SK-N-SH (cell line): Measurements from ENCODE around the gene LRRIQ1. TPM values are rescaled to one million over a fixed set of nuclear protein-coding genes. Genes with fewer than 3 reads are reported as not detected.

Source experiments
- CTCF ChIA-PET: fragments of 300-600, 350-600 bp; formaldehyde crosslinking; extraction: SDS; loops from one replicate; lab custom pipeline; 2021; lab: Yijun Ruan, JAX
- POLR2A ChIA-PET: fragments of 350-600 bp; sonication (Branson Sonifier 250); formaldehyde crosslinking; extraction: SDS; loops from one replicate; lab custom pipeline; 2020; ENCODE audit warnings: antibody characterized with exemption, inconsistent platforms; lab: Yijun Ruan, JAX
- DNase-seq: peaks from one replicate; pipeline ENCODE4 v3.0.0; 2012
- H2AFZ ChIP-seq: fragments of 200-600 bp; sonication (generic); 2 replicates; pipeline ENCODE4 v1.8.1; 2016; ENCODE audit warnings: antibody characterized with exemption, mild to moderate bottlenecking, low read depth
- H3F3A ChIP-seq: fragments of 200-600 bp; sonication (generic); replicated peaks from 2 replicates; pipeline ENCODE3; 2016; ENCODE audit warnings: antibody characterized with exemption, mild to moderate bottlenecking; ENCODE audit not compliant: insufficient read depth
- H3K27ac ChIP-seq, 2 experiments: fragments of 200-500 bp in 1 of 2; fragments of 200-600 bp in 1 of 2; sonication (Bioruptor generic) in 1 of 2; sonication (generic), shearing (Covaris generic) in 1 of 2; 2 replicates each; pipeline versions ENCODE4 v1.5.1 to v1.6.1; 2014 to 2016; ENCODE audit warnings: low read depth in 2 of 2, inconsistent platforms in 1 of 2, low read length in 1 of 2, mild to moderate bottlenecking in 1 of 2, mixed read lengths in 1 of 2
- H3K27me3 ChIP-seq: fragments of 200-600 bp; sonication (generic), shearing (Covaris generic); 2 replicates; pipeline ENCODE4 v1.6.1; 2016; ENCODE audit warnings: mixed run types; ENCODE audit not compliant: insufficient read depth
- H3K36me3 ChIP-seq, 2 experiments: fragments of 200-500 bp in 1 of 2; fragments of 200-600 bp in 1 of 2; sonication (Bioruptor generic) in 1 of 2; sonication (generic) in 1 of 2; replicated peaks in 1 of 2; 2 replicates each; pipeline versions ENCODE3 to v1.5.1; 2014 to 2016; ENCODE audit warnings: low read length in 1 of 2, mild to moderate bottlenecking in 1 of 2; ENCODE audit not compliant: insufficient read depth in 2 of 2, control insufficient read depth in 1 of 2
- H3K4me1 ChIP-seq, 2 experiments: fragments of 200-500 bp in 1 of 2; fragments of 200-600 bp in 1 of 2; sonication (Bioruptor generic) in 1 of 2; sonication (generic), shearing (Covaris generic) in 1 of 2; 2 replicates each; pipeline versions ENCODE4 v1.5.1 to v1.6.1; 2014 to 2016; ENCODE audit warnings: low read depth in 1 of 2, low read length in 1 of 2, mixed run types in 1 of 2; ENCODE audit not compliant: insufficient read depth in 2 of 2, control insufficient read depth in 1 of 2
- H3K4me2 ChIP-seq: fragments of 200-600 bp; sonication (generic), shearing (Covaris generic); 2 replicates; pipeline ENCODE4 v1.6.1; 2017; ENCODE audit warnings: mixed run types
- H3K4me3 ChIP-seq, 2 experiments: fragments of 200-500 bp in 1 of 2; fragments of 200-600 bp in 1 of 2; sonication (Bioruptor generic) in 1 of 2; sonication (generic), shearing (Covaris generic) in 1 of 2; 2 replicates each; pipeline versions ENCODE4 v1.5.1 to v1.8.1; 2014 to 2016; ENCODE audit warnings: low read depth in 2 of 2, inconsistent platforms in 1 of 2, low read length in 1 of 2, mild to moderate bottlenecking in 1 of 2, mixed read lengths in 1 of 2, moderate library complexity in 1 of 2
- H3K79me2 ChIP-seq: fragments of 200-600 bp; sonication (generic); 2 replicates; pipeline ENCODE4 v1.8.1; 2017; ENCODE audit warnings: mild to moderate bottlenecking; ENCODE audit not compliant: insufficient read depth
- H3K9ac ChIP-seq: fragments of 200-600 bp; sonication (generic); 2 replicates; pipeline ENCODE4 v1.6.1; 2017; ENCODE audit warnings: mixed run types
- H3K9me2 ChIP-seq: fragments of 200-600 bp; sonication (generic); 2 replicates; pipeline ENCODE4 v1.6.1; 2017; ENCODE audit warnings: mixed run types
- H3K9me3 ChIP-seq: fragments of 200-600 bp; sonication (generic); 2 replicates; pipeline ENCODE4 v1.6.1; 2017; ENCODE audit warnings: mixed run types, mild to moderate bottlenecking, moderate library complexity
- H4K20me1 ChIP-seq: fragments of 200-600 bp; sonication (generic); 2 replicates; pipeline ENCODE4 v1.6.1; 2017; ENCODE audit warnings: mild to moderate bottlenecking, mixed run types; ENCODE audit not compliant: insufficient read depth
- CHD2 ChIP-seq: fragments of 150-350 bp; IDR thresholded peaks from 2 replicates; pipeline ENCODE4 v1.6.1; 2018; ENCODE audit warnings: low read length; ENCODE audit not compliant: partially characterized antibody
- ELF1 ChIP-seq: IDR thresholded peaks from 2 replicates; pipeline ENCODE4 v1.4.0; 2012
- EP300 ChIP-seq, 2 experiments: IDR thresholded peaks; 2 replicates each; pipeline versions ENCODE4 v1.4.0 to v1.6.1; 2012; ENCODE audit warnings: borderline replicate concordance in 1 of 2, low read depth in 1 of 2, low read length in 1 of 2
- EZH2phosphoT487 ChIP-seq: fragments of 200-600 bp; sonication (generic); IDR thresholded peaks from 2 replicates; pipeline ENCODE4 v1.6.1; 2017; ENCODE audit warnings: low read depth, mixed run types, mild to moderate bottlenecking, antibody characterized with exemption, moderate library complexity, borderline replicate concordance
- FOXM1 ChIP-seq: IDR thresholded peaks from 2 replicates; pipeline ENCODE4 v1.4.0; 2012; ENCODE audit warnings: low read depth, mild to moderate bottlenecking
- GABPA ChIP-seq: IDR thresholded peaks from 2 replicates; pipeline ENCODE4 v1.4.0; 2012; ENCODE audit warnings: low read depth, mild to moderate bottlenecking
- NFIC ChIP-seq: IDR thresholded peaks from 2 replicates; pipeline ENCODE4 v1.4.0; 2012; ENCODE audit warnings: borderline replicate concordance
- RXRA ChIP-seq: IDR thresholded peaks from 2 replicates; pipeline ENCODE4 v1.4.0; 2012; ENCODE audit warnings: low read depth, mild to moderate bottlenecking, borderline replicate concordance
- SIN3A ChIP-seq: IDR thresholded peaks from 2 replicates; pipeline ENCODE4 v1.6.1; 2012; ENCODE audit warnings: low read depth, mild to moderate bottlenecking, low read length, moderate library complexity, borderline replicate concordance
- SMC3 ChIP-seq: IDR thresholded peaks from 2 replicates; pipeline ENCODE4 v1.6.1; 2012; ENCODE audit warnings: low read depth, low read length, improper control_type of control experiment
- TAF1 ChIP-seq: IDR thresholded peaks from 2 replicates; pipeline ENCODE4 v1.6.1; 2012; ENCODE audit warnings: low read depth, mild to moderate bottlenecking, low read length, moderate library complexity, borderline replicate concordance
- TCF12 ChIP-seq: IDR thresholded peaks from 2 replicates; pipeline ENCODE4 v1.4.0; 2012
- WGBS: methylation state at CpG from one replicate; pipeline ENCODE4 v1.1.6; 2017; ENCODE audit warnings: low lambda C conversion rate; 5-methylcytosine and 5-hydroxymethylcytosine counted together
- polyA plus RNA-seq, 3 experiments: library from polyadenylated mRNA; depleted of rRNA; stranded (reverse); fragments of >200 nt; gene quantifications; 2 replicates each; pipeline ENCODE4 v1.2.3, GENCODE V29; 2012
- TF ChIP-seq, protein P1 (sequence below): IDR thresholded peaks from 2 replicates; pipeline ENCODE4; 2012

Gene LRRIQ1
- polyA plus RNA-seq, 1 of the 3 experiments (the other 2 are of a cell fraction), result 0.39 TPM

- no peak for TF ChIP-seq NFIC
- Histone ChIP-seq H3K9me2 (no peaks in the 10 kb centered on the region), H2AFZ (no peak overlapping the region), H3K79me2 (no peaks in the 10 kb centered on the region), H3F3A (no peaks in the 10 kb centered on the region), H3K4me3 (no peak overlapping the region), H3K4me2 (no peak overlapping the region), H3K27me3 (peaks cover 38% of the 10 kb centered on the region), H3K4me1 (peaks cover 0 to 2% of the 10 kb centered on the region in 2 experiments; a peak in 1 of 4 replicates), H3K9ac (no peak overlapping the region), H3K9me3 (no peaks in the 10 kb centered on the region), H4K20me1 (no peaks in the 10 kb centered on the region), H3K36me3 (no peaks in the 10 kb centered on the region), H3K27ac (no peak overlapping the region)
- WGBS, result 94% methylated on average over 30 of the region's 37 CpGs
- POLR2A ChIA-PET, result no interaction called here
- CTCF ChIA-PET, result interaction anchor here (0.8 to 1.0 kb wide), 2 partner anchors 25 to 28 kb away, joined by 3 read pairs; no protein-coding TSS in a partner anchor
- DNase-seq, result no peak
Measured at GRCh38 chr12:85278598-85279448, 242.7 kb downstream of the LRRIQ1 start.

- no peak overlapping the region for H3K9ac ChIP-seq
- no peaks in the 10 kb centered on the region for H4K20me1 ChIP-seq
- no peaks in the 10 kb centered on the region for H3F3A ChIP-seq
- peaks cover 0 to 2% of the 10 kb centered on the region in 2 experiments; a peak in 1 of 4 replicates for H3K4me1 ChIP-seq
- no peak overlapping the region for H3K27ac ChIP-seq
- H3K79me2 ChIP-seq, result no peaks in the 10 kb centered on the region
- peak overlapping the region; percentile 86 for H3K4me2 ChIP-seq
- WGBS, result 71% methylated on average over 44 of the region's 44 CpGs
- peak overlapping the region; percentile 53 to 61; a peak in 3 of 4 replicates for H3K4me3 ChIP-seq
- ChIA-PET CTCF (interaction anchor here (0.8 to 1.5 kb wide), 3 partner anchors 8 to 189 kb away, joined by 3 to 4 read pairs (median 4); no protein-coding TSS in a partner anchor), POLR2A (no interaction called here)
- H3K27me3 ChIP-seq, result peaks cover 34% of the 10 kb centered on the region
- DNase-seq, result peak; percentile 54
- H3K36me3 ChIP-seq, result no peaks in the 10 kb centered on the region
- TF ChIP-seq EZH2phosphoT487 (no peak), TCF12 (no peak), CHD2 (no peak), ELF1 (no peak), SMC3 (no peak), EP300 (IDR thresholded peaks at IDR 0.05; ENCODE audit: borderline replicate concordance in 1 of 2, low read depth in 1 of 2, low read length in 1 of 2) (no peak), SIN3A (no peak), TAF1 (no peak), GABPA (no peak), FOXM1 (no peak), RXRA (no peak)
- TF ChIP-seq, protein P1, sequence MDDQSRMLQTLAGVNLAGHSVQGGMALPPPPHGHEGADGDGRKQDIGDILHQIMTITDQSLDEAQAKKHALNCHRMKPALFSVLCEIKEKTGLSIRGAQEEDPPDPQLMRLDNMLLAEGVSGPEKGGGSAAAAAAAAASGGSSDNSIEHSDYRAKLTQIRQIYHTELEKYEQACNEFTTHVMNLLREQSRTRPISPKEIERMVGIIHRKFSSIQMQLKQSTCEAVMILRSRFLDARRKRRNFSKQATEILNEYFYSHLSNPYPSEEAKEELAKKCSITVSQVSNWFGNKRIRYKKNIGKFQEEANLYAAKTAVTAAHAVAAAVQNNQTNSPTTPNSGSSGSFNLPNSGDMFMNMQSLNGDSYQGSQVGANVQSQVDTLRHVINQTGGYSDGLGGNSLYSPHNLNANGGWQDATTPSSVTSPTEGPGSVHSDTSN, result no peak
- H3K9me3 ChIP-seq, result no peaks in the 10 kb centered on the region
- H2AFZ ChIP-seq, result peak overlapping the region; percentile 69; the same call in 1 of the 2 replicates
- no peaks in the 10 kb centered on the region for H3K9me2 ChIP-seq
Measured at GRCh38 chr12:85279449-85280164, 243.5 kb downstream of the LRRIQ1 start.
